ENCODE measurements around the gene SMG6. TPM values are rescaled to one million over a fixed set of nuclear protein-coding genes. Genes with fewer than 3 reads are reported as not detected.
A peak's percentile ranks its signal among the peaks of the same experiment; 100 is the strongest.

Gene SMG6
- total RNA-seq, 2 donors from 2014 or later: 33.2 to 82.9 TPM

GRCh38 chr17:2056206-2057174 lies 247.1 kb downstream of the SMG6 start:
- peak overlapping the region in 1 of 2 donors; percentile 20 for H3K27ac ChIP-seq
- H3K9me3 ChIP-seq: no peaks in the 10 kb centered on the region
- H3K27me3 ChIP-seq (replicated peaks; ENCODE audit: insufficient read depth): no peaks in the 10 kb centered on the region
- peaks cover 12 to 23% of the 10 kb centered on the region in 2 donors for H3K4me1 ChIP-seq (ENCODE audit: control insufficient read depth in 1 of 2, low read depth in 2 of 2)
- no peak for DNase-seq (ENCODE audit: low spot score)
- TF ChIP-seq, protein P1, sequence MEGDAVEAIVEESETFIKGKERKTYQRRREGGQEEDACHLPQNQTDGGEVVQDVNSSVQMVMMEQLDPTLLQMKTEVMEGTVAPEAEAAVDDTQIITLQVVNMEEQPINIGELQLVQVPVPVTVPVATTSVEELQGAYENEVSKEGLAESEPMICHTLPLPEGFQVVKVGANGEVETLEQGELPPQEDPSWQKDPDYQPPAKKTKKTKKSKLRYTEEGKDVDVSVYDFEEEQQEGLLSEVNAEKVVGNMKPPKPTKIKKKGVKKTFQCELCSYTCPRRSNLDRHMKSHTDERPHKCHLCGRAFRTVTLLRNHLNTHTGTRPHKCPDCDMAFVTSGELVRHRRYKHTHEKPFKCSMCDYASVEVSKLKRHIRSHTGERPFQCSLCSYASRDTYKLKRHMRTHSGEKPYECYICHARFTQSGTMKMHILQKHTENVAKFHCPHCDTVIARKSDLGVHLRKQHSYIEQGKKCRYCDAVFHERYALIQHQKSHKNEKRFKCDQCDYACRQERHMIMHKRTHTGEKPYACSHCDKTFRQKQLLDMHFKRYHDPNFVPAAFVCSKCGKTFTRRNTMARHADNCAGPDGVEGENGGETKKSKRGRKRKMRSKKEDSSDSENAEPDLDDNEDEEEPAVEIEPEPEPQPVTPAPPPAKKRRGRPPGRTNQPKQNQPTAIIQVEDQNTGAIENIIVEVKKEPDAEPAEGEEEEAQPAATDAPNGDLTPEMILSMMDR (IDR thresholded peaks at IDR 0.05): no peak
- peak overlapping the region; percentile 82 for H3K4me3 ChIP-seq
- no peak for ATAC-seq (ENCODE audit: insufficient number of reproducible peaks, low FRiP score, low read depth)
- peaks cover 5% of the 10 kb centered on the region for H3K36me3 ChIP-seq

DNA sequence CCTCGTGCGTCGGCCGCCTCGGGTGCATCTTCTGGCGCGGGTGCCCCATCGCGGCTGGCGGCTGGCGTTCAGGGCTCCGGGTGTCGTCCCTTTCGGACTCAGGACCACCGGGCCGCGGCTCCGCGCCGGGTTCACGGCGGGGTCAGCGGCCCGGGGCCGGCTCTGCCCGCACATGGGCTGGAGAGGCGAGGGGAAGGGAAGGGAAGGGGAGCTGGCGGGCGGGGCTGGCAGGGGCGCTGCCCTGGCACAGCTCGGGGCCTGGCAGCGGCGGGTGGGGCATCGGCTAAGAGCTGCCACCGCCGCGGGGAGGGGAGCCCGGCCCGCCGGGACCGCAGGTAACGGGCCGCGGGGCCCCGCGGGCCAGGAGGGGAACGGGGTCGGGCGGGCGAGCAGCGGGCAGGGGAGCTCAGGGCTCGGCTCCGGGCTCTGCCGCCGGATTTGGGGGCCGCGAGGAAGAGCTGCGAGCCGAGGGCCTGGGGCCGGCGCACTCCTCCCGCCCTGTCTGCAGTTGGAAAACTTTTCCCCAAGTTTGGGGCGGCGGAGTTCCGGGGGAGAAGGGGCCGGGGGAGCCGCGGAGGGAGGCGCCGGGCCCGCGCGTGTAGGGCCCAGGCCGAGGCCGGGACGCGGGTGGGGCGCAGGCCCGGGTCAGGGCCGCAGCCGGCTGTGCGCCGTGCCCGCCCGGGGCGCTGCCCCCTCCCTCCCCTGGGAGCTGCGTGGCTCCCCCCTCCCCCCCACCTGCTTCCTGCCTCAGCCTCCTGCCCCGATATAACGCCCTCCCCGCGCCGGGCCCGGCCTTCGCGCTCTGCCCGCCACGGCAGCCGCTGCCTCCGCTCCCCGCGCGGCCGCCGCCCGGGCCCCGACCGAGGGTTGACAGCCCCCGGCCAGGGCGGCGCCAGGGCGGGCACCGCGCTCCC lies 248.0 kb downstream of the SMG6 start:
- Histone ChIP-seq H3K27me3 (replicated peaks; ENCODE audit: insufficient read depth) (no peaks in the 10 kb centered on the region), H3K27ac (peak overlapping the region; percentile 50 to 61), H3K4me3 (peak overlapping the region; percentile 82), H3K9me3 (no peaks in the 10 kb centered on the region), H3K4me1 (ENCODE audit: control insufficient read depth in 1 of 2, low read depth in 2 of 2) (peaks cover 21 to 32% of the 10 kb centered on the region in 2 donors), H3K36me3 (no peaks in the 10 kb centered on the region)
- DNase-seq (ENCODE audit: low spot score) (no peak), ATAC-seq (ENCODE audit: insufficient number of reproducible peaks, low FRiP score, low read depth) (no peak)
- TF ChIP-seq, protein P1 (IDR thresholded peaks at IDR 0.05): no peak

- no peak for DNase-seq (ENCODE audit: low spot score)
- peak within 1 kb of the TSS; percentile 50 to 61 for H3K27ac ChIP-seq
These were observed 248.9 kb downstream of the SMG6 start, which contains the start of gene HIC1 for GRCh38 chr17:2054512-2055291. Gene HIC1, plus strand, starts transcription at chr17:2055103. Its CDS starts 1,588 bp downstream, at chr17:2056691.

DNA sequence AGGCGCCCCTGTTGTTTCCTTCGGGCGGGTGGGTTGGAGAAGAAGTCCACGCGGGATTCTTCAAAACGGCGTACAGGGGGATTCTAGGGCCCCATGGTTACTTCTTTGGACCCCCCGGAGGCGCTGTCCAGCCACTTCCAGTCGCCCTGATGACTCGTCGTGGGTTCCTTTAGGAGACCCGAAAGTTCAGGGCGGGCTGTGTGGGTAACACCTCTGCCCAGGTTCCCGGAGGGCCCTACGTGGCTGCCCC lies 249.4 kb downstream of the SMG6 start:
- Histone ChIP-seq H3K4me1 (ENCODE audit: control insufficient read depth in 1 of 2, low read depth in 2 of 2) (peaks cover 24 to 41% of the 10 kb centered on the region in 2 donors), H3K27me3 (replicated peaks; ENCODE audit: insufficient read depth) (no peaks in the 10 kb centered on the region), H3K36me3 (no peaks in the 10 kb centered on the region), H3K27ac (no peak overlapping the region), H3K4me3 (peak overlapping the region; percentile 82), H3K9me3 (no peaks in the 10 kb centered on the region)
- TF ChIP-seq, protein P1 (IDR thresholded peaks at IDR 0.05): no peak
- DNase-seq (ENCODE audit: low spot score) (no peak), ATAC-seq (ENCODE audit: insufficient number of reproducible peaks, low FRiP score, low read depth) (no peak)

More at GRCh38 chr17:2054512-2055291, 248.9 kb downstream of the SMG6 start, which contains the start of gene HIC1:
- Histone ChIP-seq H3K36me3 (no peaks in the 10 kb centered on the region), H3K9me3 (no peaks in the 10 kb centered on the region), H3K4me3 (peak within 1 kb of the TSS; percentile 82), H3K4me1 (ENCODE audit: control insufficient read depth in 1 of 2, low read depth in 2 of 2) (peaks cover 24 to 36% of the 10 kb centered on the region in 2 donors), H3K27me3 (replicated peaks; ENCODE audit: insufficient read depth) (no peaks in the 10 kb centered on the region)
- ATAC-seq (ENCODE audit: insufficient number of reproducible peaks, low FRiP score, low read depth): no peak
- TF ChIP-seq, protein P1 (IDR thresholded peaks at IDR 0.05): peak; percentile 98

Measured in thoracic aorta (tissue), 2 donors.